ENCODE results near the gene MYL6. TPM values are rescaled to one million over a fixed set of nuclear protein-coding genes. Genes with fewer than 3 reads are reported as not detected.

MYL6 gene
- total and polyA plus RNA-seq, 2 experiments from 2014 or later, result 2,618 to 6,680 TPM

- no peak overlapping the region for H3K4me3 ChIP-seq
- no peak overlapping the region for H3K27ac ChIP-seq
- H3K9me3 ChIP-seq (ENCODE audit: low read depth), result no peaks in the 10 kb centered on the region
- peak; percentile 8 for TF ChIP-seq CTCF (IDR thresholded peaks at IDR 0.05; ENCODE audit: low read depth, low read length)
- H3K36me3 ChIP-seq, result peaks cover 31% of the 10 kb centered on the region
- H3K4me1 ChIP-seq (ENCODE audit: low read depth), result no peaks in the 10 kb centered on the region
- no peaks in the 10 kb centered on the region for H3K27me3 ChIP-seq
- no peak for DNase-seq (ENCODE audit: low read depth in 1 of 2, low spot score in 1 of 2)
Observed at GRCh38 chr12:56205445-56205844, 47.3 kb downstream of the MYL6 start.

GRCh38 chr12:56206452-56207166 lies 48.5 kb downstream of the MYL6 start:
- Histone ChIP-seq H3K9me3 (ENCODE audit: low read depth) (no peaks in the 10 kb centered on the region), H3K27me3 (no peaks in the 10 kb centered on the region), H3K4me1 (ENCODE audit: low read depth) (no peaks in the 10 kb centered on the region), H3K36me3 (peaks cover 40% of the 10 kb centered on the region), H3K4me3 (no peak overlapping the region), H3K27ac (peak overlapping the region; percentile 37)
- peak; percentile 72 for TF ChIP-seq CTCF (IDR thresholded peaks at IDR 0.05; ENCODE audit: low read depth, low read length)
- peak; percentile 64 to 67 for DNase-seq (ENCODE audit: low read depth in 1 of 2, low spot score in 1 of 2)

GRCh38 chr12:56208006-56208405 lies 49.8 kb downstream of the MYL6 start:
- Histone ChIP-seq H3K4me3 (no peak overlapping the region), H3K27me3 (no peaks in the 10 kb centered on the region), H3K27ac (peak overlapping the region; percentile 37), H3K9me3 (ENCODE audit: low read depth) (no peaks in the 10 kb centered on the region), H3K4me1 (ENCODE audit: low read depth) (no peaks in the 10 kb centered on the region), H3K36me3 (peaks cover 54% of the 10 kb centered on the region)
- TF ChIP-seq CTCF (IDR thresholded peaks at IDR 0.05; ENCODE audit: low read depth, low read length), result no peak
- DNase-seq (ENCODE audit: low read depth in 1 of 2, low spot score in 1 of 2), result no peak

Other genes with a start within 250 kb of the MYL6 start
- gene PYM1, start 230.5 kb upstream of the MYL6 start, total RNA-seq, result 55.3 and 56.3 TPM in 2 replicates
- 63.2 and 82.9 TPM in 2 replicates for gene PYM1, start 230.5 kb upstream of the MYL6 start, polyA plus RNA-seq
- 18.3 and 28.6 TPM in 2 replicates for gene DGKA, start 227.2 kb upstream of the MYL6 start, total RNA-seq
- 34.4 and 46.6 TPM in 2 replicates for gene DGKA, start 227.2 kb upstream of the MYL6 start, polyA plus RNA-seq
- gene PMEL, start 192.3 kb upstream of the MYL6 start, total RNA-seq, result 9.0 and 11.3 TPM in 2 replicates
- gene PMEL, start 192.3 kb upstream of the MYL6 start, polyA plus RNA-seq, result 15.5 and 15.7 TPM in 2 replicates
- gene CDK2, start 191.5 kb upstream of the MYL6 start, total RNA-seq, result 31.3 and 31.4 TPM in 2 replicates
- 33.9 and 40.8 TPM in 2 replicates for gene CDK2, start 191.5 kb upstream of the MYL6 start, polyA plus RNA-seq
- 87.9 and 104 TPM in 2 replicates for gene RAB5B, start 184.3 kb upstream of the MYL6 start, total RNA-seq
- gene RAB5B, start 184.3 kb upstream of the MYL6 start, polyA plus RNA-seq, result 154 and 157 TPM in 2 replicates
- gene SUOX, start 161.1 kb upstream of the MYL6 start, total RNA-seq, result 38.2 and 52.4 TPM in 2 replicates
- gene SUOX, start 161.1 kb upstream of the MYL6 start, polyA plus RNA-seq, result 45.3 and 59.6 TPM in 2 replicates
- 9.7 and 11.5 TPM in 2 replicates for gene IKZF4, start 137.3 kb upstream of the MYL6 start, total RNA-seq
- 12.5 and 18.1 TPM in 2 replicates for gene IKZF4, start 137.3 kb upstream of the MYL6 start, polyA plus RNA-seq
- 535 and 1,293 TPM in 2 replicates for gene RPS26, start 116.4 kb upstream of the MYL6 start, total RNA-seq
- 204 and 252 TPM in 2 replicates for gene RPS26, start 116.4 kb upstream of the MYL6 start, polyA plus RNA-seq
- gene ERBB3, start 78.2 kb upstream of the MYL6 start, total RNA-seq, result 22.0 and 26.6 TPM in 2 replicates
- 10.5 and 21.0 TPM in 2 replicates for gene ERBB3, start 78.2 kb upstream of the MYL6 start, polyA plus RNA-seq
- gene PA2G4, start 53.8 kb upstream of the MYL6 start, total RNA-seq, result 166 and 235 TPM in 2 replicates
- gene PA2G4, start 53.8 kb upstream of the MYL6 start, polyA plus RNA-seq, result 132 and 189 TPM in 2 replicates
- 1,416 and 2,307 TPM in 2 replicates for gene RPL41, start 41.7 kb upstream of the MYL6 start, total RNA-seq
- 2,144 and 2,427 TPM in 2 replicates for gene RPL41, start 41.7 kb upstream of the MYL6 start, polyA plus RNA-seq
- gene ZC3H10, start 40.1 kb upstream of the MYL6 start, total RNA-seq, result 5.4 and 7.5 TPM in 2 replicates
- gene ZC3H10, start 40.1 kb upstream of the MYL6 start, polyA plus RNA-seq, result 7.2 and 10.6 TPM in 2 replicates
- 103 and 107 TPM in 2 replicates for gene ESYT1, start 30.1 kb upstream of the MYL6 start, total RNA-seq
- gene ESYT1, start 30.1 kb upstream of the MYL6 start, polyA plus RNA-seq, result 52.0 and 70.6 TPM in 2 replicates
- gene MYL6B, start 5.8 kb upstream of the MYL6 start, total RNA-seq, result 218 and 293 TPM in 2 replicates
- 142 and 203 TPM in 2 replicates for gene MYL6B, start 5.8 kb upstream of the MYL6 start, polyA plus RNA-seq
- gene SMARCC2, start 31.1 kb downstream of the MYL6 start, total RNA-seq, result 69.7 and 94.2 TPM in 2 replicates
- gene SMARCC2, start 31.1 kb downstream of the MYL6 start, polyA plus RNA-seq, result 79.6 and 104 TPM in 2 replicates
- gene RNF41, start 63.6 kb downstream of the MYL6 start, total RNA-seq, result 37.2 and 55.7 TPM in 2 replicates
- gene RNF41, start 63.6 kb downstream of the MYL6 start, polyA plus RNA-seq, result 17.3 and 21.1 TPM in 2 replicates
- gene NABP2, start 66.0 kb downstream of the MYL6 start, total RNA-seq, result 14.8 and 32.0 TPM in 2 replicates
- 6.8 and 10.7 TPM in 2 replicates for gene NABP2, start 66.0 kb downstream of the MYL6 start, polyA plus RNA-seq
- gene SLC39A5, start 71.7 kb downstream of the MYL6 start, total RNA-seq, result 0.67 TPM in 1 of 2 replicates, not detected in the other
- gene SLC39A5, start 71.7 kb downstream of the MYL6 start, polyA plus RNA-seq, result 1.0 TPM in 1 of 2 replicates, not detected in the other
- gene ANKRD52, start 100.0 kb downstream of the MYL6 start, total RNA-seq, result 18.0 and 19.3 TPM in 2 replicates
- gene ANKRD52, start 100.0 kb downstream of the MYL6 start, polyA plus RNA-seq, result 34.9 and 37.7 TPM in 2 replicates
- 40.3 and 53.6 TPM in 2 replicates for gene COQ10A, start 108.6 kb downstream of the MYL6 start, total RNA-seq
- gene COQ10A, start 108.6 kb downstream of the MYL6 start, polyA plus RNA-seq, result 65.6 and 67.2 TPM in 2 replicates
- gene CS, start 142.0 kb downstream of the MYL6 start, total RNA-seq, result 280 and 360 TPM in 2 replicates
- 243 and 289 TPM in 2 replicates for gene CS, start 142.0 kb downstream of the MYL6 start, polyA plus RNA-seq
- 85.3 and 107 TPM in 2 replicates for gene CNPY2, start 157.6 kb downstream of the MYL6 start, total RNA-seq
- 245 and 302 TPM in 2 replicates for gene CNPY2, start 157.6 kb downstream of the MYL6 start, polyA plus RNA-seq
- 52.6 and 63.1 TPM in 2 replicates for gene PAN2, start 175.6 kb downstream of the MYL6 start, total RNA-seq
- 72.7 and 76.0 TPM in 2 replicates for gene PAN2, start 175.6 kb downstream of the MYL6 start, polyA plus RNA-seq
- gene IL23A, start 180.5 kb downstream of the MYL6 start, total RNA-seq, result 0.63 TPM in 1 of 2 replicates, not detected in the other
- gene IL23A, start 180.5 kb downstream of the MYL6 start, polyA plus RNA-seq, result 0.52 TPM in 1 of 2 replicates, not detected in the other
- gene STAT2, start 201.7 kb downstream of the MYL6 start, total RNA-seq, result 59.4 and 78.7 TPM in 2 replicates
- 56.2 and 78.5 TPM in 2 replicates for gene STAT2, start 201.7 kb downstream of the MYL6 start, polyA plus RNA-seq
- not detected in 2 replicates for gene APOF, start 204.5 kb downstream of the MYL6 start, total RNA-seq
- gene APOF, start 204.5 kb downstream of the MYL6 start, polyA plus RNA-seq, result not detected in 2 replicates